GM19025 (cell line): ENCODE results near the gene CCNYL1.

Source experiments
- ATAC-seq: cut with Tn5 transposase; IDR thresholded peaks from one replicate; pipeline ENCODE4 v1.9.1; 2021; ENCODE audit warnings: mild to moderate bottlenecking, low read depth, moderate library complexity; ENCODE audit not compliant: unreplicated experiment

Gene CCNYL1

GRCh38 chr2:207763303-207763917 is 52.0 kb downstream of the CCNYL1 start:
- ATAC-seq, result no peak

GRCh38 chr2:207764096-207764630 is 52.7 kb downstream of the CCNYL1 start:
- ATAC-seq, result no peak

GRCh38 chr2:207765547-207765946 is 54.1 kb downstream of the CCNYL1 start:
- ATAC-seq, result no peak

- ATAC-seq, result no peak
Measured at GRCh38 chr2:207766041-207766551, 54.7 kb downstream of the CCNYL1 start.

- ATAC-seq, result no peak
Measured at GRCh38 chr2:207766697-207767460, 55.4 kb downstream of the CCNYL1 start.

- ATAC-seq, result no peak
Measured at GRCh38 chr2:207767461-207768167, 56.2 kb downstream of the CCNYL1 start.

GRCh38 chr2:207768168-207768865 is 56.9 kb downstream of the CCNYL1 start:
- no peak for ATAC-seq

GRCh38 chr2:207768866-207769596 is 57.6 kb downstream of the CCNYL1 start:
- ATAC-seq, result peak; percentile 1

- no peak for ATAC-seq
Measured at GRCh38 chr2:207770602-207771404, 59.4 kb downstream of the CCNYL1 start.

GRCh38 chr2:207771421-207771820 is 60.0 kb downstream of the CCNYL1 start:
- no peak for ATAC-seq

- ATAC-seq, result no peak
Measured at GRCh38 chr2:207772081-207772843, 60.8 kb downstream of the CCNYL1 start.

GRCh38 chr2:207772844-207773205 is 61.4 kb downstream of the CCNYL1 start:
- ATAC-seq, result no peak

- ATAC-seq, result no peak
Measured at GRCh38 chr2:207775473-207775872, 64.0 kb downstream of the CCNYL1 start.

- no peak for ATAC-seq
Measured at GRCh38 chr2:207777124-207777523, 65.7 kb downstream of the CCNYL1 start.

- no peak for ATAC-seq
Measured at GRCh38 chr2:207778298-207778882, 67.0 kb downstream of the CCNYL1 start.

GRCh38 chr2:207779523-207779922 is 68.1 kb downstream of the CCNYL1 start:
- no peak for ATAC-seq

- ATAC-seq, result no peak
Measured at GRCh38 chr2:207782238-207783030, 71.0 kb downstream of the CCNYL1 start.
